MM.1S (cell line): ENCODE results near the gene FBXL2.

ENCODE experiments used
- DNase-seq: peaks from one replicate; pipeline ENCODE4 v3.0.0-alpha.2; 2015
- H2AFZ ChIP-seq: fragments of 300-600 bp; sonication (generic); 2 replicates; pipeline ENCODE4 v1.6.0; 2016; ENCODE audit warnings: antibody characterized with exemption, low read length
- H3F3A ChIP-seq: fragments of 300-600 bp; sonication (generic); 2 replicates; pipeline ENCODE4 v1.6.1; 2016; ENCODE audit warnings: mild to moderate bottlenecking, antibody characterized with exemption, low read length, moderate library complexity, mixed read lengths; ENCODE audit not compliant: insufficient read depth
- H3K27ac ChIP-seq: fragments of 300-600 bp; sonication (generic); 2 replicates; pipeline ENCODE4 v1.5.1; 2016; ENCODE audit warnings: mild to moderate bottlenecking, low read length
- H3K27me3 ChIP-seq: fragments of 300-600 bp; sonication (generic); replicated peaks from 2 replicates; pipeline ENCODE4 v1.6.0; 2016; ENCODE audit warnings: low read length; ENCODE audit not compliant: insufficient read depth
- H3K36me3 ChIP-seq: fragments of 300-600 bp; sonication (generic); replicated peaks from 2 replicates; pipeline ENCODE4 v1.6.1; 2016; ENCODE audit warnings: mild to moderate bottlenecking, low read length, mixed read lengths; ENCODE audit not compliant: insufficient read depth
- H3K4me1 ChIP-seq: fragments of 300-600 bp; sonication (generic); 2 replicates; pipeline ENCODE4 v1.6.1; 2016; ENCODE audit warnings: low read length, mixed read lengths
- H3K4me2 ChIP-seq: fragments of 300-600 bp; sonication (generic); 2 replicates; pipeline ENCODE4 v1.6.0; 2016; ENCODE audit warnings: low read depth, low read length
- H3K4me3 ChIP-seq: fragments of 300-600 bp; sonication (generic); 2 replicates; pipeline ENCODE4 v1.5.1; 2016; ENCODE audit warnings: low read length, mixed read lengths
- H3K79me2 ChIP-seq: fragments of 300-600 bp; sonication (generic); 2 replicates; pipeline ENCODE4 v1.6.1; 2016; ENCODE audit warnings: mixed run types, low read length, mixed read lengths
- H3K9ac ChIP-seq: fragments of 300-600 bp; sonication (generic); 2 replicates; pipeline ENCODE4 v1.6.1; 2016; ENCODE audit warnings: low read length, mixed read lengths
- H3K9me2 ChIP-seq: fragments of 300-600 bp; sonication (generic); replicated peaks from 2 replicates; pipeline ENCODE4 v1.6.1; 2016; ENCODE audit warnings: mild to moderate bottlenecking, low read length, mixed read lengths; ENCODE audit not compliant: insufficient read depth
- H3K9me3 ChIP-seq: fragments of 300-600 bp; sonication (generic); replicated peaks from 2 replicates; pipeline ENCODE4 v1.6.1; 2016; ENCODE audit warnings: mild to moderate bottlenecking, low read length, mixed read lengths; ENCODE audit not compliant: insufficient read depth
- H4K20me1 ChIP-seq: fragments of 300-600 bp; sonication (generic); 2 replicates; pipeline ENCODE4 v1.6.1; 2016; ENCODE audit warnings: mild to moderate bottlenecking, low read length, moderate library complexity, mixed read lengths; ENCODE audit not compliant: insufficient read depth
- EZH2 ChIP-seq: fragments of 300-600 bp; sonication (generic); optimal IDR thresholded peaks from 2 replicates; pipeline ENCODE3; 2017; ENCODE audit warnings: low read depth, mild to moderate bottlenecking, antibody characterized with exemption, low read length, mixed read lengths
- EZH2phosphoT487 ChIP-seq: fragments of 300-600 bp; sonication (generic); IDR thresholded peaks from 2 replicates; pipeline ENCODE4 v1.6.1; 2018; ENCODE audit warnings: antibody characterized with exemption, low read length
- TF ChIP-seq, protein P1 (sequence below): fragments of 300-600 bp; sonication (generic); IDR thresholded peaks from 2 replicates; pipeline ENCODE4 v1.5.1; 2016; ENCODE audit warnings: antibody characterized with exemption, low read length, mixed read lengths

Gene FBXL2

DNA sequence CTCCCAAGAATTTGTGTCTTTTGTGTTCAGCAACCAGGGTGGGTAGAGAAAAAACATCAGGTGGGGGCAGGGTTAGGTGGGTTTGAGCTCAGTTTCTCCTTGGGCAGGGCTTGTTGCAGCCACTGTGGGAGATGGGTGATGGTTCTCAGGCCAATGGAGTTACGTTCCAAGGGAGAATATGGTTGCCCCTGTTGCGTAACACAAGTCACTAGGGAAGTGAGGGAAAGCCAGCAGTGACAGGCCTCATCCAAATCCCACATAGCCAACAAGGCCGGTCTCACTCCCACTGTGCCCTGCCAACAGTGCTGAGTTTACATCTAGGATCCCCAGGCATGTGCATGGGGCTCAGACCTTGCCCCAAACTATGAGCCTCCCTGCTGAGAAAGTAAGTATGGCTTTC is 7.9 kb upstream of the FBXL2 start:
- no peak overlapping the region for H3K4me2 ChIP-seq
- H3K9ac ChIP-seq, result no peak overlapping the region
- H3K9me3 ChIP-seq, result no peaks in the 10 kb centered on the region
- no peaks in the 10 kb centered on the region for H4K20me1 ChIP-seq
- no peak for DNase-seq
- TF ChIP-seq, protein P1, sequence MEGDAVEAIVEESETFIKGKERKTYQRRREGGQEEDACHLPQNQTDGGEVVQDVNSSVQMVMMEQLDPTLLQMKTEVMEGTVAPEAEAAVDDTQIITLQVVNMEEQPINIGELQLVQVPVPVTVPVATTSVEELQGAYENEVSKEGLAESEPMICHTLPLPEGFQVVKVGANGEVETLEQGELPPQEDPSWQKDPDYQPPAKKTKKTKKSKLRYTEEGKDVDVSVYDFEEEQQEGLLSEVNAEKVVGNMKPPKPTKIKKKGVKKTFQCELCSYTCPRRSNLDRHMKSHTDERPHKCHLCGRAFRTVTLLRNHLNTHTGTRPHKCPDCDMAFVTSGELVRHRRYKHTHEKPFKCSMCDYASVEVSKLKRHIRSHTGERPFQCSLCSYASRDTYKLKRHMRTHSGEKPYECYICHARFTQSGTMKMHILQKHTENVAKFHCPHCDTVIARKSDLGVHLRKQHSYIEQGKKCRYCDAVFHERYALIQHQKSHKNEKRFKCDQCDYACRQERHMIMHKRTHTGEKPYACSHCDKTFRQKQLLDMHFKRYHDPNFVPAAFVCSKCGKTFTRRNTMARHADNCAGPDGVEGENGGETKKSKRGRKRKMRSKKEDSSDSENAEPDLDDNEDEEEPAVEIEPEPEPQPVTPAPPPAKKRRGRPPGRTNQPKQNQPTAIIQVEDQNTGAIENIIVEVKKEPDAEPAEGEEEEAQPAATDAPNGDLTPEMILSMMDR, result no peak
- no peaks in the 10 kb centered on the region for H3K36me3 ChIP-seq
- H2AFZ ChIP-seq, result no peak overlapping the region
- no peaks in the 10 kb centered on the region for H3K79me2 ChIP-seq
- no peak overlapping the region for H3K27ac ChIP-seq
- H3F3A ChIP-seq, result no peaks in the 10 kb centered on the region
- no peaks in the 10 kb centered on the region for H3K9me2 ChIP-seq
- no peaks in the 10 kb centered on the region for H3K27me3 ChIP-seq
- no peak overlapping the region for H3K4me3 ChIP-seq
- no peaks in the 10 kb centered on the region for H3K4me1 ChIP-seq

DNA sequence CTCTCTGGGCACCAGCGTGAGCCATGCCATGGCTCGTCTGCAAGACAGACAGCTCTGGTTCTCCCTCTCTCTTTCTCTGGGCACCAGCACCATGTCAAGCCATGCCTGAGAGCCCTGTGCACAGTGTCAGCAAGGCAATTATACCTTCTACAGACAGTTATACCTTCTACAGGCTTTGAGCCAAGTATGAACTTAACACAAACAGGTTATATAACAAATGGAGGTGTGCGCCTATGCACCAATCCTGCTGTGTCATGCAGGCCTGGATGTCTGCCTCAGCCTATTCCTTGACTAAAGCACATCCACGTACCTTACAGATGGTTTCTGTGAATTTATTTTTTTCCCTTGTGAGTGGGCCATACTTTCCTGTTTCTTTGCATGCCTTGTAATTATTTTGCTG is 5.9 kb upstream of the FBXL2 start:
- Histone ChIP-seq H3K4me2 (no peak overlapping the region), H4K20me1 (no peaks in the 10 kb centered on the region), H2AFZ (no peak overlapping the region), H3F3A (no peaks in the 10 kb centered on the region), H3K36me3 (no peaks in the 10 kb centered on the region), H3K4me3 (no peak overlapping the region), H3K9ac (no peak overlapping the region), H3K27me3 (no peaks in the 10 kb centered on the region), H3K4me1 (no peaks in the 10 kb centered on the region), H3K27ac (no peak overlapping the region), H3K9me3 (no peaks in the 10 kb centered on the region), H3K9me2 (no peaks in the 10 kb centered on the region), H3K79me2 (no peaks in the 10 kb centered on the region)
- no peak for TF ChIP-seq EZH2
- TF ChIP-seq, protein P1, result no peak
- TF ChIP-seq EZH2phosphoT487, result no peak
- DNase-seq, result no peak

DNA sequence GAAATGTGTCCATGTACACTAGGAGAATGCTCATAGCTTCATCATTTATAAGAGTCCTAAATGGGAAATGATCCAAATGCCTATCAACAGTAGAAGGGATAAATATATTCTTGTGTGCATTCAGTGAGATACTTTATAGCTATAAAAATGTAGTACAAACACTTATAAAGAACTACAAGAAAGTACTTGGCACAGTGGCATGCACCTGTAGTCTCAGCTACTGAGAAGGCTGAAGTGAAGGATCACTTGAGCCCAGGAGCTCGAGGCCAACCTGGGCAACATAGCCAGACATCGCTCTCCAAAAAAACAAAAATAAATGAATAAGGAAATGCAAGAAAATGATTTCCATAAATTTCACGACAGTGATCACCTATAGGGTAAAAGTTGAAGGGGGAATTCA is 3.6 kb upstream of the FBXL2 start:
- Histone ChIP-seq H3K9me2 (no peaks in the 10 kb centered on the region), H2AFZ (no peak overlapping the region), H4K20me1 (no peaks in the 10 kb centered on the region), H3K4me3 (no peak overlapping the region), H3K4me2 (no peak overlapping the region), H3K27me3 (no peaks in the 10 kb centered on the region), H3K79me2 (no peaks in the 10 kb centered on the region), H3F3A (no peaks in the 10 kb centered on the region), H3K9me3 (no peaks in the 10 kb centered on the region), H3K27ac (no peak overlapping the region), H3K36me3 (no peaks in the 10 kb centered on the region), H3K9ac (no peak overlapping the region), H3K4me1 (0 out of 2 replicates have a peak, but pooled peaks cover 7% of the 10 kb centered on the region)
- DNase-seq, result no peak
- TF ChIP-seq EZH2 (no peak), EZH2phosphoT487 (no peak)
- TF ChIP-seq, protein P1, result no peak
